ENCODE measurements around the gene EOMES.

Gene EOMES

DNA sequence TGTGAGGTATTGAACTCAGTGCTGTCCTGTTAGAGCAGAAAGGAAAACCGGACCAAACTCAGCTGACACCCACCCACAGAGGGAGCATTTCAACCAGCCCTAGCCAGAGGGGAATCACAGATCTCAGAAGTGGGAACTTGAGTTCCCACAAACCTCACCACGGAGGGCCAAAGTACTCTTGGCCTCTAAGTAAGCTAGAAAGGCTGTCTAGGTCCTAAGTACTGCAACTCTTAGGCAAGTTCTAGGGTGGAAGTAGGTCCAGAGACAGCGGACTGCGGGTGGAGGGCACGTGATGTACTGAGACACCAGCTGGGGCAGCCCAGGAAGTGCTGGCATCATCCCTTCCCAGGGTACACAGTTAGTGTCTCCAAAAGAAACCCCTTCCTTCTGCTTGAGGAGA, 34.1 kb downstream of the EOMES start:
- Histone ChIP-seq H4K20me1 (ENCODE audit: control insufficient read depth, insufficient read depth, low read depth, low read length) (no peaks in the 10 kb centered on the region), H3F3A (ENCODE audit: control insufficient read depth, insufficient read depth) (no peaks in the 10 kb centered on the region), H3K36me3 (ENCODE audit: control insufficient read depth, low read length) (no peaks in the 10 kb centered on the region), H3K4me1 (ENCODE audit: control insufficient read depth, low read length) (no peaks in the 10 kb centered on the region), H3K79me2 (ENCODE audit: control insufficient read depth, low read length) (no peaks in the 10 kb centered on the region), H3K27ac (ENCODE audit: low read depth, low read length) (no peak overlapping the region), H3K4me3 (ENCODE audit: low read length) (no peak overlapping the region), H3K4me2 (ENCODE audit: low read length) (no peak overlapping the region), H3K27me3 (ENCODE audit: control insufficient read depth, low read length) (no peaks in the 10 kb centered on the region), H3K9me3 (ENCODE audit: control insufficient read depth, insufficient read depth, low read length) (no peaks in the 10 kb centered on the region), H3K9me2 (replicated peaks; ENCODE audit: control insufficient read depth, low read length) (no peaks in the 10 kb centered on the region)
- TF ChIP-seq EZH2phosphoT487 (IDR thresholded peaks at IDR 0.05; ENCODE audit: borderline replicate concordance, low read length) (no peak), CTCF (IDR thresholded peaks at IDR 0.05; ENCODE audit: low read depth, low read length, poor library complexity, severe bottlenecking) (no peak)

DNA sequence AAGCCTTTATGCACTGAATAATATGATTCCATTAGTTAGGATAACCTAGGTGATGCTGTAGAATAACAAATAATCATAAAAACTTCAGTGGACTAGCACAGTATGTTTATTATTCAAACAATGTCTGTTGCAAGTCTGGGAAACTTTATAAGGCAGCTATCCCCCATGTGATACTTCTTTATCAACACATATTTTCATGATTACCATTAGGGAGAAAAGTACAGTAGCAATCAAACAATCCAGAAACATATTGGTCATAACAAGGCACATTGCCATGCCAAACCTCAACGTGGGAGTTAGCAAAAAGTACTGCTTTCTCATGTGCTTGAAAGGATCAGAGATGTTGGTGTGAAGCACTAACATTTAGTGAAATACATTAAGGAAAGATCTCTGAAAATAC, 35.5 kb downstream of the EOMES start:
- Histone ChIP-seq H3K36me3 (ENCODE audit: control insufficient read depth, low read length) (no peaks in the 10 kb centered on the region), H3K9me3 (ENCODE audit: control insufficient read depth, insufficient read depth, low read length) (no peaks in the 10 kb centered on the region)

DNA sequence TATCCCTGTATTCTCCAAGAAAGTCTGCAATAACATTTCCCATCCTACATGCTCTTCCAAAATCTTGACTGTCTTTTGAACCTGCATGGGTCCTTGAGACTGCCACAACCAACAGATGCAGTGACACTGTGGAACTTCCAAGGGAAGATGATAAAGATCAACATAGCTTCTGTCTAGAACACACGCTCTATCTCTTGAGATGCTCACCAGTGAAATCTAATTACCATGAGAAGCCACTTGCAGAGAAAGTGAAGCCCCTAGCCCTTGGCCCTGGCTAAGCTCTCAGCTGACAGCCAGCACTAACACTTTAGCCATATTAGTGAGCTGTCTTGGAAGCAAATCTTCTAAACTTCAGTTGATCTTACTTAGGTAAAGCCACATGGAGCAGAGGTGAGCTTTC, 36.6 kb downstream of the EOMES start:
- no peaks in the 10 kb centered on the region for H4K20me1 ChIP-seq (ENCODE audit: control insufficient read depth, insufficient read depth, low read depth, low read length)

More for the DNA sequence above, 35.5 kb downstream of the EOMES start:
- Histone ChIP-seq H3K4me3 (ENCODE audit: low read length) (no peak overlapping the region), H3K79me2 (ENCODE audit: control insufficient read depth, low read length) (no peaks in the 10 kb centered on the region), H3F3A (ENCODE audit: control insufficient read depth, insufficient read depth) (no peaks in the 10 kb centered on the region), H3K9me2 (replicated peaks; ENCODE audit: control insufficient read depth, low read length) (no peaks in the 10 kb centered on the region), H3K4me1 (ENCODE audit: control insufficient read depth, low read length) (no peaks in the 10 kb centered on the region; the same call in 1 of the 2 replicates), H3K4me2 (ENCODE audit: low read length) (no peak overlapping the region), H4K20me1 (ENCODE audit: control insufficient read depth, insufficient read depth, low read depth, low read length) (no peaks in the 10 kb centered on the region), H3K27ac (ENCODE audit: low read depth, low read length) (no peak overlapping the region), H3K27me3 (ENCODE audit: control insufficient read depth, low read length) (no peaks in the 10 kb centered on the region)
- TF ChIP-seq CTCF (IDR thresholded peaks at IDR 0.05; ENCODE audit: low read depth, low read length, poor library complexity, severe bottlenecking) (no peak), EZH2phosphoT487 (IDR thresholded peaks at IDR 0.05; ENCODE audit: borderline replicate concordance, low read length) (no peak)

More for the DNA sequence above, 36.6 kb downstream of the EOMES start:
- no peak overlapping the region for H3K4me2 ChIP-seq (ENCODE audit: low read length)
- H3F3A ChIP-seq (ENCODE audit: control insufficient read depth, insufficient read depth) = no peaks in the 10 kb centered on the region
- H3K79me2 ChIP-seq (ENCODE audit: control insufficient read depth, low read length) = no peaks in the 10 kb centered on the region
- H3K4me1 ChIP-seq (ENCODE audit: control insufficient read depth, low read length) = peaks cover 8% of the 10 kb centered on the region
- TF ChIP-seq CTCF (IDR thresholded peaks at IDR 0.05; ENCODE audit: low read depth, low read length, poor library complexity, severe bottlenecking) (no peak), EZH2phosphoT487 (IDR thresholded peaks at IDR 0.05; ENCODE audit: borderline replicate concordance, low read length) (no peak)
- H3K27ac ChIP-seq (ENCODE audit: low read depth, low read length) = no peak overlapping the region
- H3K36me3 ChIP-seq (ENCODE audit: control insufficient read depth, low read length) = no peaks in the 10 kb centered on the region
- H3K9me3 ChIP-seq (ENCODE audit: control insufficient read depth, insufficient read depth, low read length) = no peaks in the 10 kb centered on the region
- H3K27me3 ChIP-seq (ENCODE audit: control insufficient read depth, low read length) = no peaks in the 10 kb centered on the region
- no peaks in the 10 kb centered on the region for H3K9me2 ChIP-seq (replicated peaks; ENCODE audit: control insufficient read depth, low read length)
- no peak overlapping the region for H3K4me3 ChIP-seq (ENCODE audit: low read length)

Data from DOHH2 (cell line).